AG09319 (cell line): Measurements from ENCODE around the gene CLTCL1.

ENCODE experiments used
- DNase-seq: peaks from one replicate; pipeline ENCODE4 v3.0.0-alpha.2; 2010; ENCODE audit warnings: low read depth; ENCODE audit errors: extremely low read depth
- TF ChIP-seq, protein P1 (sequence below): IDR thresholded peaks from 2 replicates; pipeline ENCODE4 v1.5.1; 2011; ENCODE audit warnings: low read depth, mild to moderate bottlenecking, inconsistent platforms, low read length, moderate library complexity

CLTCL1 gene

DNA sequence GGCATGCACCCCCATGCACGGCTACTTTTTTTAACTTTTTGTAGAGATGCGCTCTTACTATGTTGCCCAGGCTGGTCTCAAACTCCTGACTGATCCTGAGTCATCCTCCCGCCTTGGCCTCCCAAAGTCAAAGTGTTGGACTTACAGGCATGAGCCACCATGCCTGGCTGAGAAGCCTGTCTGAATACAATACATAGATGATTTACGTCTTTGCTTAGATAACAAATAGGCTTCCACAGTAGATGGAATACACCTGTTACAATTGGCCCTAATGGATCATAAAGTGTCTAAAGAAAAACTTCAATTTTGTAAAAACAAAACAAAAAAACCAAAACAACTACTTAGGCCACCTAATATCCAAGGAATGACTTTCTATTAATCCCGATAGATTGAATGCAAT, 13.0 kb upstream of the CLTCL1 start:
- TF ChIP-seq, protein P1, sequence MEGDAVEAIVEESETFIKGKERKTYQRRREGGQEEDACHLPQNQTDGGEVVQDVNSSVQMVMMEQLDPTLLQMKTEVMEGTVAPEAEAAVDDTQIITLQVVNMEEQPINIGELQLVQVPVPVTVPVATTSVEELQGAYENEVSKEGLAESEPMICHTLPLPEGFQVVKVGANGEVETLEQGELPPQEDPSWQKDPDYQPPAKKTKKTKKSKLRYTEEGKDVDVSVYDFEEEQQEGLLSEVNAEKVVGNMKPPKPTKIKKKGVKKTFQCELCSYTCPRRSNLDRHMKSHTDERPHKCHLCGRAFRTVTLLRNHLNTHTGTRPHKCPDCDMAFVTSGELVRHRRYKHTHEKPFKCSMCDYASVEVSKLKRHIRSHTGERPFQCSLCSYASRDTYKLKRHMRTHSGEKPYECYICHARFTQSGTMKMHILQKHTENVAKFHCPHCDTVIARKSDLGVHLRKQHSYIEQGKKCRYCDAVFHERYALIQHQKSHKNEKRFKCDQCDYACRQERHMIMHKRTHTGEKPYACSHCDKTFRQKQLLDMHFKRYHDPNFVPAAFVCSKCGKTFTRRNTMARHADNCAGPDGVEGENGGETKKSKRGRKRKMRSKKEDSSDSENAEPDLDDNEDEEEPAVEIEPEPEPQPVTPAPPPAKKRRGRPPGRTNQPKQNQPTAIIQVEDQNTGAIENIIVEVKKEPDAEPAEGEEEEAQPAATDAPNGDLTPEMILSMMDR: no peak
- no peak for DNase-seq

DNA sequence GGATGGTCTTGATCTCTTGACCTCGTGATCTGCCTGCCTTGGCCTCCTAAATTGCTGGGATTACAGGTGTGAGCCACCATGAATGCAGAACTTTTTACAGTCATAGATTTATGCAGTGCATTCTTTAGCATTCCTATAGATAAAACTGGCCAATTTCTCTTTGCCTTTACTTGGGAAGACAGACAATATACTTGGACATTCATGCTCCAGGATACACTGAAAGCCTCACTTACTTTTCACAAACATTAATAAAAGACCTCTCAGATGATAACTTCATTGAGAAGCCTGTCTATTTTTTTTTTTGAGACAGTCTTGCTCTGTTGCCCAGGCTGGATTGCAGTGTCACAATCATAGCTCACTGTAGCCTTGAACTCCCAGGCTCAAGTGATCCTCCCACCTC, 12.3 kb upstream of the CLTCL1 start:
- TF ChIP-seq, protein P1: no peak
- no peak for DNase-seq

DNA sequence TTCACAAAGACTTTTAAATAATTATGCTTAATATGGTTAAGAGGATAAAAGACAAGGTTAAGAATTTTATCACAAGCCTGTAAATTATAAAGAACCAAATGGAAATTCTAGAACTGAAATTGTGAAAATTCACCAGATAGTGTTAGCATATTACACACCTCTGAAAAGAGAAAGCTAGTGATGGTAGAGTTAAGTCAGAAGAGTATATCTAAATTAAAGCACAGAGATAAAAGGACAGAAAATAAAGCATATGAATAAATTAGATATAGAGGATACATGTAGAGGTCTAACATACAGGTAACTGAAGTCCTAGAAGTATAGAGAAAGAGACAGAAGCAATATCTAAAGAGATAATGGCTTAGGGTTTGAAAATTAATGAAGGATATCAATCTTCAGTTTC, 4.2 kb upstream of the CLTCL1 start:
- no peak for DNase-seq
- TF ChIP-seq, protein P1: no peak

DNA sequence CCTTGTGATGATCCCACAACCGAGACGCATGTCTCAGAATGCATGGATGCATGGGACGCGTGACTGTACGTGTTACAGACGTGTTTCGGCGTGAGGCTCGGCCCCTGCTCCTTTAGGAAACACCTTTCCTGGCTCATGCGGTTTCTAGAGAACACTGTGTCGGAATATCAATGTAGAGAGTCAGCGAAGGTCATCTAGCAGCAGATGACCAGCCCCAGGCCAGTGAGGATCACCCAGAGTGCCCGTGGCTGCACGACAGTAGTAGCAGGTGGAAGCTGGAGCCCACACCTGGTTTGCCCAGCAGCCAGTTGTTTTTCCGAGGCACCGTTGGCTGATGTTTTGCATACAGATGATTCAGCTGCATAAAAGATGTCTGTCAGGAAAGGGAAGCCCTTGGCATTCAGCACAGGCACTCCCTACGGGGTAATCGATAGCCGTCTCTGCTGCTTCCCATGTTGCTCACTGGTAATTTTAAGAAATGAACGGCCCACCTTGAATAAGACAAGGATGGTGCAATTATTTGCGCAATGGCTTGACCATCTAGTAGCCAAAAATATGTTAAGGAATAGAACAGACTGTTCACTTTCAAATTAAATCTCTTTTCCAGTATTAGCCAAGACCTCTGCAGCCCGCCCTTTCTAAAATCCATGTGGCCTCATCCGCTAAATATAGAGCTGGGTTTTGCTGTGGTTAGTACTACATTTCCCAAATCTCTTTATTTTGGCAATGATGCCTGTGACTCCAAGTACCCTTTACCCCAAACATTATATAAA, 1.1 kb upstream of the CLTCL1 start:
- TF ChIP-seq, protein P1: no peak
- no peak for DNase-seq

DNA sequence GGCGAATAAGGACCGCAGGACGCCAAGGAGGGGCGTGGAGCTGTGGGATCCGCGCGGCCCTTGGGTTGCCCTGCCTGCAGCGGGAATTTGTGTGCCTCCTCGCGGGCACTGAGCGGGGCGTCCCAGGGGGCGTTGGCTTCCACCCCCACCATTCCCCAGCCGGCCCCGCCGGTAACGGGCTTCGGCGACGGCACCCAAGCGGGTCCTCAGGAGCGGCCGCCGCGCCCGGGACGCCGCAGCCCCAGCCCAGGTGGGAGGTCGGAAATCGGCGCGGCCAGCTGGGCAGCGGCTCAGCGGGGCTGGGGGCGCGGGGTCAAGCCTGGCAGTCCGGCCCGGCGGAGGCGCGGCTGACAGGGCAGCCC, 320 bp downstream of the CLTCL1 start:
- no peak for DNase-seq
- TF ChIP-seq, protein P1: no peak

DNA sequence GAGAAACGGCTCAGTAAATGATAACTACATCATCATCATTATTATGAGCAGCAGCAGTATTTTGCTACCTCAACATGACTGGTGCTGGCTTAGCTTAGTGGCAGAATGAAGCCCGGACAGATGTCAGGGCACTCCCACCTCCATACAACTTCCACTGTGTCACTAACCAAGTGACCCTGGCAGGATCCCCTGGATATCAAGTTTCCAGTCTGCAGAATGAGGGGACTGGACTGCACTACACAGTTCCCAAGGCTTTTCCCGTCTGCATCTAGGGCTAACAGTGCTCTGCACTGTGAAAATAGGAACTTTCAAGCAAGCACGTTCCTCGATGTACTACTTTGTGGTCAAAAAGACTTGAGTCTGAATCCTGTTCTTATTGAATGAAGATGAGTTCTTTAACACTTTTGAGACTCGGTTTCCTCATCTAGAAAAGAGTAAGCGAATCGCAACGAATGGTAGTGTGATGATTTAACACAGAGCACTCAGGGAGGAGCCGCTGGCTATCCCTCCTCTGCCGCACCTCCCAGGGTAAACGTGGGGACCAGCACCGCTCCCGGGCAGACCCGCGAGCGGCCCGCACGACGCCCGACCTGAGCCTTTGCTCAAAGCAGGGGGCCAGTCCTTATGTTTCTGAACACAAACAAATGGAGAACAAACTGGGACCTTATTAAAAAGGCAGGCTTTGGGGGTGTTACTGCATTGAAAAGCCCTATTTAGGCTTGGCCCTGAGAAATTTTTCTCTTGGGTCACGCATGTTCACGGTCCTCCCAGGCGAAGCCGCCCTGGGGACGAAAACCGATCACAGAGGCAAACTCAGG, 910 bp downstream of the CLTCL1 start:
- no peak for DNase-seq
- TF ChIP-seq, protein P1: no peak

DNA sequence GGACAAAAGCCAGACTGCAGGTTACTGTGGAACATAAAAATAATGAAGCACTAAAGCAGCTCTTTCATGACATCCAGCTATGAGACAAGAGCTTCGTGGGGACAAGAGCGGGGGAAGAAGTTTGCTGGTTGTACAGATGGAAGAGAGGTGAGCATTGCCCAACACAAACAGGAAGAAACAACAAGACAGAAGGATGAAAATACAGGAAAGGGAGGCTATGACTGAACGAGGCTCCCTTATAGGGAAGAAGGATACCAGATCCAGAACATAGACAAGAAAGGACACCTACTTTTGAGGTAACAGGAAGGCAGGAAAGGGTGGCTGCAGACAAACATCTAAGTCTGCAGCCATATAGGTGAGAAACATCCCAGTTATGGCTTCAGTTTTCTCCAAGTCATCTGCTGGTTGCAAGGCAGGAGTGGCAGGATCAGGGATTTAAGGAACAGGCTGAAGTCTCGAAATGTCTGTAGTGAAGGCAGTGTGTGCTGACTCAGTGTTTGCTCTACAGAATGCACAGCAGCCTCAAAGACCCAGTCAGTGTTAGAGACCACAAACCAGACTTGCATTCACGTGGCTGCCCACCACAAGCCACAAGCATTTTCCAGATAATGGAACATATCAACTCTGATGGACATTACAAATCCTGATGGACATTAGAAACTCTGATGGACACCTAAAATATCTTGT, 1.9 kb downstream of the CLTCL1 start:
- TF ChIP-seq, protein P1: no peak

More for the DNA sequence above, 1.9 kb downstream of the CLTCL1 start:
- no peak for DNase-seq
